ENCODE data around the gene C6orf47.

The C6orf47 gene

DNA sequence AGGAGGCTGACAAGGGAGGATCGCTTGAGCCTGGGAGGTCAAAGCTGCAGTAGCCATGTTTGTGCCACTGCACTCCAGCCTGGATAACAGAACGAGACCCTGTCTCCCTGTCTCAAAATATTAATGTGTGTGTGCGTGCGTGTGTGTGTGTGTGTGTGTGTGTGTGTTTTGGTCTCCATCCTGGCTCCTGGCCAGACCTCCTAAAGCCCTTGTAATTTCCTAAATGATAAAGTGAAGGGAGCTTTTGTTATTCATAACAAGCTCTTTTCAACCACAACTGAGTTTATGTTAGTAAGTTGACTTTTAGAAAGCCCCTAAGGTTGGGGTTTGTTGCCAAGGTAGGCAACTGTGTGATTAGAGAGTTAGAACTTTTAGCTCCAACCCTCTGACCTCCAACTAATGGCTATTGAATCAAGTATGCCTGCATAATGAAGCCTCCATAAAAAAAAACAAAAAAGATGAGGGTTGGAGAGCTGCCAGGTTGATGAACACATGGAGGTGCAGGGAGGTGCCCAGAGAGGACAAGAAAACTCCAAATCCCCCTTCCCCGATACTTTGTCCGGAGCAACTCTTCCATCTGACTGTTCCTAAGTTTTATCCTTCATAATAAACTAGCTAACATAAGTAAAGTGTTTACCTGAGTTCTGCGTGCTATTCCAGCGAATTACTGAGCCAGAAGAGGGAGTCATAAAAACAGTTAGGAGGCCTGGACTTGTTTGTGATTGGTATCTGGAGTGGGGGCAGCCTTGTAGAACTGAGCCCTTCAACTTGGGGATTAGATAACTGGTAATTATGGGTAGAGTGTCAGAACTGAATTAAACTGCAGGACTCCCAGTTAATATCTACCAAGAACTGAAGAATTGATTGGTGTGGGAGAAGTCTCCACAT, 50.8 kb downstream of the C6orf47 start:
- FAIRE-seq (no peak), DNase-seq (ENCODE audit: insufficient read length, low spot score) (no peak)
- TF ChIP-seq POU2F2 (IDR thresholded peaks at IDR 0.05; ENCODE audit: low read depth, low read length) (no peak), TAF1 (IDR thresholded peaks at IDR 0.05; ENCODE audit: low read depth, low read length) (no peak), SPI1 (IDR thresholded peaks at IDR 0.05; ENCODE audit: low read depth, low read length) (no peak), PAX5 (IDR thresholded peaks at IDR 0.05; ENCODE audit: insufficient read depth, low read length, severe bottlenecking) (no peak), POLR2AphosphoS5 (IDR thresholded peaks at IDR 0.05; ENCODE audit: low read depth, low read length) (no peak), POLR2A (IDR thresholded peaks at IDR 0.05; ENCODE audit: low read depth, low read length) (no peak)
